ENCODE measurements around the gene IGFBP2. TPM values are rescaled to one million over a fixed set of nuclear protein-coding genes. Genes with fewer than 3 reads are reported as not detected.
A peak's percentile ranks its signal among the peaks of the same experiment; 100 is the strongest.
"Not testable (repeated sequence)": the region's sequence is repeated elsewhere in the genome, so short reads cannot be mapped to it uniquely, and the experiment has no call there.

IGFBP2 gene
- 1 to 10 TPM in 1 of 2 experiments, under 1 TPM in 1; 0.85 to 1.4 TPM for total RNA-seq

GRCh38 chr2:216632952-216633615 lies at the start of gene IGFBP2:
Gene IGFBP2 (plus strand): TSS chr2:216633420. CDS start chr2:216633524, 104 bp downstream.
- H3K4me3 Mint-ChIP-seq = peak within 1 kb of the TSS; percentile 60
- peaks cover 62% of the 10 kb centered on the region for H3K27me3 Mint-ChIP-seq
- H3K9me3 Mint-ChIP-seq = no peaks in the 10 kb centered on the region
- no peak within 1 kb of the TSS for H3K27ac Mint-ChIP-seq
- intact Hi-C loops (cut with micrococcal nuclease) = no loop called here
- ChIA-PET POLR2A (no interaction called here), CTCF (no interaction called here)
- no peaks in the 10 kb centered on the region for H3K36me3 Mint-ChIP-seq
- DNase-seq = no peak
- peaks cover 18% of the 10 kb centered on the region for H3K4me1 Mint-ChIP-seq (ENCODE audit: low read depth)

GRCh38 chr2:216583606-216584005 lies 49.6 kb upstream of the IGFBP2 start:
- CTCF ChIA-PET = interaction anchor here (0.6 kb wide), 1 partner anchor 69 kb away, joined by 3 read pairs; no protein-coding TSS in a partner anchor
- intact Hi-C loops (cut with micrococcal nuclease) = no loop called here
- Mint-ChIP-seq H3K4me3 (no peak overlapping the region), H3K27me3 (peaks cover 23% of the 10 kb centered on the region), H3K4me1 (ENCODE audit: low read depth) (no peaks in the 10 kb centered on the region), H3K9me3 (no peaks in the 10 kb centered on the region), H3K27ac (no peak overlapping the region), H3K36me3 (no peaks in the 10 kb centered on the region)
- no peak for DNase-seq
- POLR2A ChIA-PET = no interaction called here

- no peak overlapping the region for H3K4me3 Mint-ChIP-seq
- H3K4me1 Mint-ChIP-seq (ENCODE audit: low read depth) = no peaks in the 10 kb centered on the region
- ChIA-PET CTCF (interaction anchor here (0.6 kb wide), 1 partner anchor 69 kb away, joined by 3 read pairs; no protein-coding TSS in a partner anchor), POLR2A (no interaction called here)
- intact Hi-C loops (cut with micrococcal nuclease) = no loop called here
- no peak for DNase-seq
- H3K36me3 Mint-ChIP-seq = no peaks in the 10 kb centered on the region
- peaks cover 25% of the 10 kb centered on the region for H3K27me3 Mint-ChIP-seq
- H3K27ac Mint-ChIP-seq = no peak overlapping the region
- no peaks in the 10 kb centered on the region for H3K9me3 Mint-ChIP-seq
Observed at GRCh38 chr2:216584112-216584511, 49.1 kb upstream of the IGFBP2 start.

- Mint-ChIP-seq H3K27ac (no peak overlapping the region), H3K4me1 (ENCODE audit: low read depth) (no peaks in the 10 kb centered on the region), H3K27me3 (peaks cover 31% of the 10 kb centered on the region), H3K36me3 (no peaks in the 10 kb centered on the region), H3K4me3 (no peak overlapping the region), H3K9me3 (no peaks in the 10 kb centered on the region)
- intact Hi-C loops (cut with micrococcal nuclease) = no loop called here
- DNase-seq = no peak
- POLR2A ChIA-PET = no interaction called here
- CTCF ChIA-PET = no interaction called here
Observed at GRCh38 chr2:216585441-216585840, 47.8 kb upstream of the IGFBP2 start.

GRCh38 chr2:216588861-216589710 lies 44.1 kb upstream of the IGFBP2 start:
- DNase-seq = no peak
- CTCF ChIA-PET = no interaction called here
- no peak overlapping the region for H3K27ac Mint-ChIP-seq
- H3K4me1 Mint-ChIP-seq (ENCODE audit: low read depth) = no peaks in the 10 kb centered on the region
- POLR2A ChIA-PET = no interaction called here
- no peak overlapping the region for H3K4me3 Mint-ChIP-seq
- intact Hi-C loops (cut with micrococcal nuclease) = no loop called here
- no peaks in the 10 kb centered on the region for H3K36me3 Mint-ChIP-seq
- H3K27me3 Mint-ChIP-seq = peaks cover 27% of the 10 kb centered on the region
- H3K9me3 Mint-ChIP-seq = no peaks in the 10 kb centered on the region

- Mint-ChIP-seq H3K9me3 (no peaks in the 10 kb centered on the region), H3K27ac (no peak overlapping the region), H3K4me1 (ENCODE audit: low read depth) (no peaks in the 10 kb centered on the region), H3K27me3 (peaks cover 22% of the 10 kb centered on the region), H3K36me3 (no peaks in the 10 kb centered on the region), H3K4me3 (no peak overlapping the region)
- no peak for DNase-seq
- intact Hi-C loops (cut with micrococcal nuclease) = no loop called here
- ChIA-PET POLR2A (no interaction called here), CTCF (no interaction called here)
Observed at GRCh38 chr2:216589791-216590190, 43.4 kb upstream of the IGFBP2 start.

GRCh38 chr2:216590780-216591179 lies 42.4 kb upstream of the IGFBP2 start:
- peaks cover 21% of the 10 kb centered on the region for H3K27me3 Mint-ChIP-seq
- no peaks in the 10 kb centered on the region for H3K36me3 Mint-ChIP-seq
- no peak overlapping the region for H3K4me3 Mint-ChIP-seq
- ChIA-PET CTCF (no interaction called here), POLR2A (no interaction called here)
- DNase-seq = no peak
- no peaks in the 10 kb centered on the region for H3K9me3 Mint-ChIP-seq
- no peak overlapping the region for H3K27ac Mint-ChIP-seq
- intact Hi-C loops (cut with micrococcal nuclease) = no loop called here
- no peaks in the 10 kb centered on the region for H3K4me1 Mint-ChIP-seq (ENCODE audit: low read depth)

- no peaks in the 10 kb centered on the region for H3K36me3 Mint-ChIP-seq
- H3K27me3 Mint-ChIP-seq = peaks cover 18% of the 10 kb centered on the region
- ChIA-PET POLR2A (no interaction called here), CTCF (no interaction called here)
- intact Hi-C loops (cut with micrococcal nuclease) = no loop called here
- DNase-seq = no peak
- no peaks in the 10 kb centered on the region for H3K4me1 Mint-ChIP-seq (ENCODE audit: low read depth)
- no peaks in the 10 kb centered on the region for H3K9me3 Mint-ChIP-seq
- no peak overlapping the region for H3K27ac Mint-ChIP-seq
- H3K4me3 Mint-ChIP-seq = no peak overlapping the region
Observed at GRCh38 chr2:216591480-216591879, 41.7 kb upstream of the IGFBP2 start.

- Mint-ChIP-seq H3K4me1 (ENCODE audit: low read depth) (no peaks in the 10 kb centered on the region), H3K9me3 (no peaks in the 10 kb centered on the region), H3K4me3 (no peak overlapping the region), H3K27ac (no peak overlapping the region), H3K27me3 (peaks cover 19% of the 10 kb centered on the region), H3K36me3 (no peaks in the 10 kb centered on the region)
- ChIA-PET CTCF (no interaction called here), POLR2A (no interaction called here)
- intact Hi-C loops (cut with micrococcal nuclease) = no loop called here
- no peak for DNase-seq
Observed at GRCh38 chr2:216594081-216594480, 39.1 kb upstream of the IGFBP2 start.

- no peak overlapping the region for H3K4me3 Mint-ChIP-seq
- intact Hi-C loops (cut with micrococcal nuclease) = no loop called here
- H3K4me1 Mint-ChIP-seq (ENCODE audit: low read depth) = no peaks in the 10 kb centered on the region
- H3K27ac Mint-ChIP-seq = no peak overlapping the region
- no peaks in the 10 kb centered on the region for H3K36me3 Mint-ChIP-seq
- no peaks in the 10 kb centered on the region for H3K9me3 Mint-ChIP-seq
- peaks cover 11% of the 10 kb centered on the region for H3K27me3 Mint-ChIP-seq
- ChIA-PET CTCF (no interaction called here), POLR2A (no interaction called here)
- no peak for DNase-seq
Observed at GRCh38 chr2:216596236-216596979, 36.8 kb upstream of the IGFBP2 start.

GRCh38 chr2:216596980-216597509 lies 36.2 kb upstream of the IGFBP2 start:
- POLR2A ChIA-PET = no interaction called here

GRCh38 chr2:216597825-216598224 lies 35.4 kb upstream of the IGFBP2 start:
- H3K27ac Mint-ChIP-seq; H3K36me3 Mint-ChIP-seq; POLR2A ChIA-PET; CTCF ChIA-PET; H3K4me3 Mint-ChIP-seq; H3K9me3 Mint-ChIP-seq; intact Hi-C loops (cut with micrococcal nuclease); H3K4me1 Mint-ChIP-seq (ENCODE audit: low read depth); DNase-seq: not testable (repeated sequence)
- H3K27me3 Mint-ChIP-seq = peaks cover 17% of the 10 kb centered on the region

More at GRCh38 chr2:216596980-216597509, 36.2 kb upstream of the IGFBP2 start:
- H3K4me3 Mint-ChIP-seq = no peak overlapping the region
- H3K4me1 Mint-ChIP-seq (ENCODE audit: low read depth) = no peaks in the 10 kb centered on the region
- no peak for DNase-seq
- intact Hi-C loops (cut with micrococcal nuclease) = no loop called here
- H3K27me3 Mint-ChIP-seq = peaks cover 13% of the 10 kb centered on the region
- H3K9me3 Mint-ChIP-seq = no peaks in the 10 kb centered on the region
- CTCF ChIA-PET = no interaction called here
- H3K36me3 Mint-ChIP-seq = no peaks in the 10 kb centered on the region
- H3K27ac Mint-ChIP-seq = no peak overlapping the region
